Hepatocyte (in vitro differentiated cells): Measurements from ENCODE around the gene TIGD3.

ENCODE experiments used
- EZH2 ChIP-seq: fragments of 200-600 bp; sonication (generic); IDR thresholded peaks from 2 replicates; pipeline ENCODE4 v1.6.1; 2016; ENCODE audit warnings: antibody characterized with exemption, mild to moderate bottlenecking, borderline replicate concordance
- EZH2phosphoT487 ChIP-seq: fragments of 200-600 bp; sonication (generic); IDR thresholded peaks from one replicate; pipeline ENCODE4 v1.6.1; 2018; ENCODE audit warnings: antibody characterized with exemption, mild to moderate bottlenecking, low read depth, moderate library complexity; ENCODE audit not compliant: unreplicated experiment, severe bottlenecking
- TF ChIP-seq, protein P1 (sequence below): fragments of 200-600 bp; sonication (generic); IDR thresholded peaks from 2 replicates; pipeline ENCODE4 v1.5.1; 2016; ENCODE audit warnings: antibody characterized with exemption, mild to moderate bottlenecking; ENCODE audit not compliant: poor library complexity

DNA sequence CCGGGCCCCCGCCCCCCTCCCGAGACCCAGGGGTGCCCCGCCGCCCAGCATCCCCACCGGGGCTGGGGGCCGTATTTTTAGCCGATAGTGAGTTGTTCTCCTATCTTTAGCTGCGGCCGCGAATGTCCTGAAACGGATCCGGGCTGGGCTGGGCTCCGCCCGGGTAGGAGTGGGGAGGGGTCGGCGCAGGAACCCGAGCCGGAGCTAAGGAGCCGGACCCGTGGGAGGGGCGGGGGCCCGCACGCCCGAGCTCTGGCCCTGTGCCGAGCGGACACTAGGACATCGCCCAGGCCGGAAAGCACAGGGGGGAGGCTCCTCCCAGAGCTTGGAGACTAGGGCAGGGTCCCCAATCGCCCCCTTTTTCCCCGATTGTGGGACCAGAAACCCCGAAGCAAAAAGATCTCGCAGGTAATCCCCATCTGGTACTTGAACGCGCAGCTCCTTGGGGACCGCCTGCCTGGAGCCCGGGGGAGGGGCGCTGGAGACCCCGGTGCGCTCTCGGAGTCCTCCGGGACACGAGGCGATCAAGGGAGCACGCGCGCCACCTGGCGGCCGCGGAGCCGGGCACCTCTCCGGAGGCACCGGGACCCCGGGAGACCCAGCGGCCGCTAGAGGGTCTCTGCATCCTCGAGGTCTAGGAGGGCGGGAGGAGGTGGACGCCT is 39.2 kb upstream of the TIGD3 start:
- TF ChIP-seq, protein P1, sequence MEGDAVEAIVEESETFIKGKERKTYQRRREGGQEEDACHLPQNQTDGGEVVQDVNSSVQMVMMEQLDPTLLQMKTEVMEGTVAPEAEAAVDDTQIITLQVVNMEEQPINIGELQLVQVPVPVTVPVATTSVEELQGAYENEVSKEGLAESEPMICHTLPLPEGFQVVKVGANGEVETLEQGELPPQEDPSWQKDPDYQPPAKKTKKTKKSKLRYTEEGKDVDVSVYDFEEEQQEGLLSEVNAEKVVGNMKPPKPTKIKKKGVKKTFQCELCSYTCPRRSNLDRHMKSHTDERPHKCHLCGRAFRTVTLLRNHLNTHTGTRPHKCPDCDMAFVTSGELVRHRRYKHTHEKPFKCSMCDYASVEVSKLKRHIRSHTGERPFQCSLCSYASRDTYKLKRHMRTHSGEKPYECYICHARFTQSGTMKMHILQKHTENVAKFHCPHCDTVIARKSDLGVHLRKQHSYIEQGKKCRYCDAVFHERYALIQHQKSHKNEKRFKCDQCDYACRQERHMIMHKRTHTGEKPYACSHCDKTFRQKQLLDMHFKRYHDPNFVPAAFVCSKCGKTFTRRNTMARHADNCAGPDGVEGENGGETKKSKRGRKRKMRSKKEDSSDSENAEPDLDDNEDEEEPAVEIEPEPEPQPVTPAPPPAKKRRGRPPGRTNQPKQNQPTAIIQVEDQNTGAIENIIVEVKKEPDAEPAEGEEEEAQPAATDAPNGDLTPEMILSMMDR = peak; percentile 99
- no peak for TF ChIP-seq EZH2
- no peak for TF ChIP-seq EZH2phosphoT487
